HUDEP-2 (cell line): ENCODE data around the gene MAPK10.

Experiments used
- DNase-seq, 76 experiments: peaks; one replicate each; lab custom pipeline; 2025; ENCODE audit not compliant: unreplicated experiment in 76 of 76; lab: John Stamatoyannopoulos, UW

The MAPK10 gene

DNA sequence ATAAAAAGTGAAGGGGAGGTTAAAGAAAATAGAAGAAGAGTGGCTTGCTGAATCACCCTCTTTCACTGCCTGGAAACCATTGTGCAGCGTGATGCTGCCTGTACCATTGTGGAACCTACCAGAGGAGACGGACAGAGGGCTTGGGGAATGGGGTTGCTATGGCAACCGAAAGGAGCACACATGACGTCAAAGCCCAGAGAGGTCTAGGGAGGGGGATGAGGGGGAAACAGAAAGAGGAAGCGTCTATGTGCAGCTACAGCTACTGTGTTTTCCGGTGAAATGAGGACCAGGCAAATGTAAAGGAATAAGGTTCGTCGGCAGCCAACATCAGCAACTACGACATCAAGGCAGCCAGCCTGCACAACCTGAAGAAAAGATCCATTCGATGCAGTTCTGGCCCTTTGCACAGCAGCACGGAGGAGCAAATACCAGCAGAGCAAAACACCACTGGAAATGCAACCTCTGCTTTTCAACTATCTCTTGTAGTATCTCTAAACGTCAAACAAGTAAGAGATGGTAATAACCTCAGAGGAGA, at the start of gene MAPK10:
Gene MAPK10 (minus strand): TSS at position 110 of the 535 bp plus-strand sequence.
- no peak for DNase-seq

DNA sequence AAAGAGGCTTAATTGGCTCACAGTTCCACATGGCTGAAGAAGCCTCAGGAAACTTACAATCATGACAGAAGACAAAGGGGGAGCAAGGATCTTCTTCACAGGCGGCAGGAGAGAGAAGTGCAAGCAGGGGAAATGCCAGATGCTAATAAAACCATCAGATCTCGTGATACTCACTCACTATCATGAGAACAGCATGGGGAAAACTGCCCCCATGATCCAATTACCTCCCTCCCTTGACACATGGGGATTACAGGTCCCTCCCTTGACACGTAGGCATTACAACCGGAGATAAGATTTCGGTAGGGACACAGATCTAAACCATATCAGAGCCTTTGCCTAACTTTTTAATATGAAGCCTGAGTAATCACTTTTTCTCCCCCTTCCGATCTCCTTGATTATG, 43.7 kb upstream of the MAPK10 start:
- no peak for DNase-seq

DNA sequence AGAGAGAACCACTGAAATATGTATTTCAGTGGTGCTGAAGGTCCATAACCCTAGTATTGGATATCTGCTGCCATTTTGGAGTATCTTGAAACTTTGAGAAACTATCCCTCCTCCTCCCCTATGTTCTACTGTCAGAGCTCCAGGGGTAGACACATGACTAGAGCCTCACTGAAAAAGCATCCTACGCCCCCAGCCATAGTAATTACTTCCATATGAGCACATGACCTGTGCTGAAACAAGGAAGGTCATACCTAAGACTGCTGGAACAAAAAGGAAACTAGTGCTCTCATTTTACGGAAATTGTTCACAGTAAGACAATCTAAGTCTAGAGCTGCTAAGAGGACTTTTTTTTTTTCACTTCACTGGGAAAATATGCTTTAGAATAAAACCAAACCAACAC, 42.0 kb upstream of the MAPK10 start:
- DNase-seq: no peak

DNA sequence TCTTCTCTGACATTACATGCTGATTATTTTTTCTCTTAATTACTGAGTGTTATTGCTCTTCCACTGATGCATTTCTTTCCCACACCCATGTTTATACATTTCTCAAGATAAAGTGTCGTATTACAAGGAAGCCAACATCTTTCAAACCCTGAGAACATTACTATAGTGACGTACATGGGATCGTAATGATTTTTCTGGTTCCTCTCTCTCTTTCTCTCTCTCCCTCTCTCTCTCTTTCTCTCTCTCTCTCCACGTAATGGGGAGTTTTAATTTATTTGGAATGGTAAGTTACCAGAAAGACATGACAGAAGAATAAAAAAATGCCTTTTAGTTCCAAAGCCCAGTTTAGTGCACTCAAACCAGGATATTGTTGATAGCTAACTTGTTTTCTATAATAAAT, 40.4 kb upstream of the MAPK10 start:
- no peak for DNase-seq

DNA sequence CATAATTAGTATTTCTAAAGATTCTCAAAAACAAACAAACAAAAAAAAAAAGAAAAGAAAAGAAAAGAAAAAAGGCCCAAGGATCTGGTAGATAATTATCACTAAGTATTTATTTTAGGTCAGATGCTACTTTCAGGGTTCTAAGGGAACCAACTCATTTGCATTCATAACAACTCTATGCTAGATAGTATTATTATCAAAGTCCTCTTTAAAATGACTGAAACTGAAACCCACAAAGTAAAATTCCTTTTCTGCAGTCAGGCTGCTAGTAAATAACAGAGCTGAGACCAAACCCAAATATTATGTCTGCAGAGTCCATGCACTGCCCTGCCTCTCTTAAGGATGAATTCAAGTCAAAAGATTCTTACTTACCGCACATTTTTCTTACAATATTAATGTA, 38.3 kb upstream of the MAPK10 start:
- no peak for DNase-seq

DNA sequence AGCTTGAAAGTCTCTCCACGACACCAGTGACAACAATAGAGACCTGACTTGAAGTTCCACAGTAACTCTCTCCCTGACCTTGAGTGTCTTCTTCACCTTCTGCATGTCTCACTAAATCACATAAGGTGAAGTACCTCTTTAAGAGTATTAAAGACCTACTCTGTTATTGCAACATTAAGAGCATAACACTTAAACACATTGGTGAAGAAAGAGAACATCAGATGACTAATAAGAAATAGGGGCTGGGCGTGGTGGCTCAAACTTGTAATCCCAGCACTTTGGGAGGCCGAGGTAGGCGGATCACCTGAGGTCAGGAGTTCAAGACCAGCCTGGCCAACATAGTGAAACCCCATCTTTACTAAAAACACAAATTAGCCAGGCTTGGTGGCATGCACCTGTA, 33.9 kb upstream of the MAPK10 start:
- no peak for DNase-seq

DNA sequence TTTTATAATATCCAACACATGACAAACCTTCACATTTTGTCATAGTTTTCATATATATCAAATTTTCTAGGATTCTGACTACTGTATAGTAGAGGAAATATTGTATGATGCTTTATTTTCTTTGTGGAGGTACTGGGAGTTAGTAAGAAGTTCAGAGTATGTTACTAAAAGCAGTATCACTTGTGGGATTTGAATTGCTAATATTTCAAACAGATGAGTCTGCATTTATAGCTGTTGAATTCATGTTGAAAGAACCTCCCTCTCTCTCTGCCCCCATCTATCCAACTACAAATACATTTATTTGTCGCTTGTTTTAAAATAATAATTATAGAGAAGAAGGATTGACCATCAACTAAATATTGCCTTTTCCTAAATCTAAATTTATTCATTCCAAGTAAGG, 29.8 kb upstream of the MAPK10 start:
- DNase-seq: no peak

DNA sequence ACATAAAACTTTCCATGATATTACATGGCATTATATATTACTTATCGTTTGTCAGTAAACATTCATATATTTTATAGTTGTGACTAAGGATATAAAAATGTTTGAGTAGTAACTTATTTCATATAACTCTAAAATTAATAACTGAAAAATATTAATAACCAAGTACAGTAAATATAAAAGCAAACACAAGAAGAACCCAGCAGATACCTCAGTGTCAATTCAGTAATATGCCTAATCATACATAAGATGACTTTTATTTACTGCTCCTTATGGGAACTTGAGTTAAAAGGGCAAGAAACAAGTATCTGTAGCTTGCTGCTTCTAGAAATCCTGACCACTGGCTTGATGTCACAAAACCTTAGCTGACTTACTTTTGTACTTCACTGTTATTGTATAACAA, 28.4 kb upstream of the MAPK10 start:
- DNase-seq: no peak

DNA sequence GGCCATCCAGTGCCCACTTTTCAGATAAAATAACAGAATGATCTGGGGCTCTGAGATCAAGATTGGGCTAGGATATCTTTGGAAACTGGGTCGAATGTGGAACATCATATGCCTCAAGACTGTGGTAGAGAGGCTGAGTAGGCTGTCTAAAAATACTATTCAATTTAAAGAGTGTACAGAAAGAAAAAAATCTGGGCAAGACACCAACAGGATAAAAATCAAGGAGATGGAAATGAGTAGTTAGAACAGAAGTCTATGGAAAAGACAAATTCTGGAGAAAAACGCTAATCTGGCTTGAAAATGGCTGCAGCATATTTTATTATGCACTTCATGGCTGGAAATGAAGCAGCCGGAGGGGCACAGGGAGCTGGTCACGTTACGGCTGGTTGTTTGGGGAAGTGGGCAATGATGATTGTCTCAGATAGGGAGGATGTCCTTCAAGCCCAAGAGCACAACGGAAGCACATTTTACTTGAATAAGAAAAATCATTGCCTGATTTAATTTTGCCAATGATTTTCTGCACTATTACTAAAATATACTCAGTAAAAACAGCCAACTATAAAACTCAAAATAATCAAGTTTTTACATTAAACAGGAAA, 27.1 kb upstream of the MAPK10 start:
- no peak for DNase-seq

DNA sequence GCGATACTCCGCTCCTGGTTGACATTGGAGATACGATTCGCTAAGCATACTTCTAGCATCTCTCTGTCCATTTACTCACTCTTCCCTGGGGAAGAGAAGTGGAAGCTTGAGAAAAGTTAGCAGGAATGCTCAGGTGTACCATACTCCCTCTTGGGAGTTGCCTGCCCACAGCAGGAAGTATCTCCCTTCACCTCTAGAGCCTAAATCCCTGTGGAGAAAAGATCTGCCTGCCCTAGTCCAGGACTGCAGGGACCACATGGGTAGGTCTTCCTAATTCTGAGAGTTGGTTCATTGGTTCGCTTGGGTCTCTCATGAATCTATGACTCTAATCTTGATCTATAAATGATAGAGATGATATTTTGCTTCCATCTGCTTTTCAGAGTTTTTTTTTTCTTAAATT, 26.3 kb upstream of the MAPK10 start:
- no peak for DNase-seq

DNA sequence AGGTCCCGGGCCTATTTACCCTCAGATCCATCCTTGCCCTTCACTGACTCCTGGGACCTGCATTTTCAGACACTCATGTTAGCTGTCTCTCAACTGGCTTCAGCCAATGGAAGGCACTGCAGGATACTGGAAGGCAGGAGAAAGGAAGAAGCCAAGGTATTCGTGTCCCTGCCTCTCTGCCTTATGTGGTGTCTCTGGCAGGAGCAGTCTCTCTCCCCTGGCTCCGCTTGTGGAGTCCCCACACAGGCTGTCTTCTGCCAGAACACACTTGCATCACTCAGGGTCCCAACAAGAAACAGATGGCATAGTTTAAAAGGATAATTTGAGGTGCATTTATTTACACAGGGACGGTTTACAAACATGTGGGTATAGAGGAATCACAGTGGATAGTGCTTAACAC, 21.6 kb upstream of the MAPK10 start:
- no peak for DNase-seq

DNA sequence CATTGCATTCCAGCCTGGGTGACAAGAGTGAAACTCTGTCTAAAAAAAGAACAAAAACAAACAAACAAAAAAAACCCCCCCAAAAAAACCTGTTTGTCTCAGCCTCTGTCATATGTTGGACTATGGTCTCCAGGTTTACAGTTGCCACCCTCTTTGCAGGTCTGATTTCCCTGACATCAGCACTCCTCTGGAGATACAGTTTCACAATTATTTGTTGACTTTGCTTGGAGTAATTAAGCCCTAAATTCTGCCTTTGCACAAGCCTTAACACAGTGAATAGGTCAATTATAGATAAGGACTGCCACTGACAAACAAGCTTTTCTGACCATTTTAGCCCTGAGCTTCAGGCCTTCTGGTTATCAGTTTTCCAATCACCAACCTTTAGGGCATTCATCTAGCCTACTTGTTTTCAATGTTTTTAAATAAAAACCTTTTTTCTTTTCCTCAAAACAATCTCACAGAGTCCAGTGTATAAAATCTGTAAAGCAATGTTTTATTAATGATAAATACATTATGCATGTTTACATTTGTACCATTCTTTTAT, 20.4 kb upstream of the MAPK10 start:
- DNase-seq: no peak

DNA sequence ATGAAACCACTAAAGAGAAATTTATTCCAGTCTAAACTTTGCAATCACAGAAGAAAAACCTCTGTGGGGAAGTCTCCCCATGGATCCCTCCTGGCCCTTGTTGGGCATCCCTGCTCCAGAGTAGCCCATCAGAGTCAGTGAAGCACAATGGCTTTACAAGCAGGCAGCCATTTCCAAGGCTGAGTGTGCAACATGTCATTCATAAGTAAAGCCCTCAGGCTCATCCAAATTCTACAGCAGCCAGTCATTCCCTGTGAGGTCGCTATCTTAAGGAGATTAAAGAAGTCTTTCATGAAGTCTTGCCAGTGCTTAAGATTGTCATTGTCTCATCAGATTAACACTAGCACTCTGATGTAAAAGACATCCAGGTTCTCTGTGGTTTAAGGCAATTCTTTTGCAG, 17.0 kb upstream of the MAPK10 start:
- DNase-seq: no peak

DNA sequence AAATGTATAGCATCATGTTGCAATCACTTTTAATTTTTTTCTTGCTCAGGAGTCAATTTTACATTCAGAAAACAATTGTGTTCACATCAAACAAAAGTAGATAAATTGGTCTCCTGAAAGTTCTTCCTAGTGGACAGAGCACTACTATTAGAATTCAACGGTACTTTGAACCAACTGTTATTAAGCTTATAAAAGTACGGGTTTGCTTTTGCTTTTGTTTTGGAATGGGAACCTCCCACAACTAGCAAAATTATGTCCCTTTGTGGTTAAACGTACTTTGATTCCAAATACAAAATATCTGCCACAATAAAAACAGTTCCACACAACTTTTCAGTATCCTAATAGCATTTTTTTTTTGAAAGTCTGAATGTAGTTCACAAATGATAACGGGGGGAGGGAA, 8.6 kb upstream of the MAPK10 start:
- no peak for DNase-seq

DNA sequence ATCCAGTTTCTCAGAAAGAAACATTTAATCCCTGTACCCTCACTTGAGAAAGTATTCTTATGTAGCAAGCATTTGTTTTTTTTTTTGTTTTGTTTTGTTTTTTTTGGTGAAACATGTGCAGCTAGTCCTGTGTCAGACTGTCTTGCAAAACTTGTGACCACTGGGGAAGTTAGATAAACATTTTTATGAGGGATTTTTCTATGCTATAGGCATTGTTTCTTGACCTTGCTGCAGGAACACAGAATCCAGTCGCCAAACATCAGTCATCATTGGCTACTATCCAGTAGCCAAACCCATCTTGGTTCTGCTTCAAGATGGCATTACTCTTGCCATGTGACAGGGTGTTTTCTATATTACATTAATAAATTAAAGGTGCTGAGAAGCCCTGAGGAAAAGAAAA, 7.7 kb upstream of the MAPK10 start:
- DNase-seq: no peak

DNA sequence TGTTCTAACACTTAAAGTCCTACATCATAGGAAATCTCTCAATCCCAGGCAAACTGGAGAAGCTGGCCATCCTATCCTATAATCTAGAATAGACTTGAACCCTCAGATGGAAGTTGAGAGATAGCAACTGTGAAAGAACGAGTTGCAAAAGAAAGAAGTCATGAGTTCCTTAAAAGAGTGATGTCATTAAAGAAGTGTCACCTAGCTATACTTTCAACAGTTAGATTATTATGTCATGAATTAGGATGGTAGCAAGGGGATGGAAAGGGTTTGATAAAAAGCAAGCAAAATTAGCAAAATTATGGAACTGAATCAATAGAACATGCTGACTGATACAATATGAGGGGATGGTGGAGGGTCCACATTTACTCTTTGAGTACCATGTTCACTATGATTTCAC, 7.1 kb upstream of the MAPK10 start:
- no peak for DNase-seq

DNA sequence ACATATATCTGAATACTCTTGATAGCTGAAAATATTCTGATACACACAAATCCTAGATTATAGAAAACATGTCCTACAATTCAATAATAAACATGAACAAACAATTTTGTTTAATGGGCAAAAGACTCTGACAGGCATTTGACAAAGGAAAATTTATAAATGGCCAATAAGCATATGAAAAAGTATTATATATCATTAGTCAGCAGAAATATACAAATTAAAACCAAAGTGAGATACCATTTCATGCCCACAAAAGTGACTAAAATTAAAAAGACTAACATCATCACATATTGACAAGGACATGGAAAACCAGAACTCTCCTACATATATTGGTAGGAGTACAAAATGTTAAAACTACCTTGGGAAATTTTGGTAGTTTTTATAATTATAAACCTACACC, 2.7 kb upstream of the MAPK10 start:
- DNase-seq: no peak

DNA sequence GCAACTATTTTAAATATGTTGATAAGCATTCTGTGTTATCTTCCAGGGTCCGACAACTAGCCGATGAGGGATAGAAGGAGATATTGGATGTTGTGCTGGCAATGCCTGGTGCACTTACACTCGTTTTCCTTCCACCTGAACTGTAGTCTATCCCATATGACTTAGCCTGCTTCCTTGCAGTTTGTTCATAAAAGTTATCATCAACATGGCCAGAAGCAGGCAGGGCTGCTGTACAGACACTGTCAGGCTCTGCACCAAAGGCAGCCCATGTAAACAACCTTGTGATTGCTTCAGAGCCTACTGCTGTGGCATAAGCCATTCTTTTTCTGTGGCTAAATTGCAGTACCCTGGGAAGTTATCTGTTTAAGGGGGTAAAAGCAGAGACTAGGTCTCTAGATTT, 1.6 kb downstream of the MAPK10 start:
- no peak for DNase-seq

DNA sequence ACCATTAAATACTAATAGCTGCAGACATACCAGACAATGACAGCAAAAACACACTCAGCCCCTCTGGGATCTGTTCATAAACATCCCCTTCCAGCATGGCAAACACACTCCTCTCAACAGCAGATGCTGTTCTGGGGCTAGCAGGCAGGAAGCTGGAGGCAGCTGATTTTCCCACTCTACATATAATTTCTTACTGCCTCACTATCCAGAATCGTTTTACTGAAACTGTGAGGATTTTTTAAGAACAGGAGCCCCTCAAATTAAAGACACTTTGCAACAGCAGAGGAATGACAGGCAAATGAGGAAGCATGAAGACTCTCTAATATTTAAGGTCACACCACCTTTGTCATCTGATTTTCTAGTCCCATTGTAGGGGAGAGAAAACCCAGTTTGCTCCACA, 2.2 kb downstream of the MAPK10 start:
- DNase-seq: no peak

DNA sequence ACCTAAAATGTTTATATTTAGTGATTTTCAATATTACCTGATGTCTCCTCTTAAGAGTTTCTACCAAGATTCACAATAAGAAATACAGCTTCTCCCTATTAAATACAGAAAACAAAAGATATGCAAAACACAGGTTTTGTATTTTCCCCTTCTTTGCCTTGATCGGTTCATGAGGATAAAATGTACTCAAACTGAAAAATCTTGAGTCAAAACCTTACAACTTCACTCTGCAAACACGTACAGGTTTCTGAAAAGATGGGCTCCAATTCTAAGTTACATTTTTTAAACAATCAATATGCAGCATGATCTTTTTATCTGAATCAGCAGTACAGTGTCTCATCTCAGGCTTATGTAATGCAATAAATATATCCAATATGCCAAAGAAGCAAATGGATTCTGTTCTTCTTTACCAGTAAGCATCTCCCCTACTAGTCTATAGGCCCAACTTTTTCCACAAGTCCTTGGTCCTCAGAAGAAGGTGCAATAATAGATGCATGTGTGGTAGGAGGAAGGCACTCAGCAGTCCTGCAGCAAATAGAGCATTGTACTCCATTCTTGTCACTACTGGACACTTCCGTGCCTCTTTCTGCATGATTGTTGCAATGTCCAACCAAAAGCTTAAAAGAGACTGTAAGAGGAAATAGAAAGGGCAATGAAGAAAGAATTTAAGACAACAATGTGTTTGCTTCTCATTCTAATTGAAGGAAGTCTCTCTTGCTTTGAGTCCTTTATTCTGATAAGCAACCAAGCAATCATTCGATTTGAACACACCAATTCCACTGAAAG, 3.2 kb downstream of the MAPK10 start:
- DNase-seq: peak in 1 of 76 experiments; percentile 2

DNA sequence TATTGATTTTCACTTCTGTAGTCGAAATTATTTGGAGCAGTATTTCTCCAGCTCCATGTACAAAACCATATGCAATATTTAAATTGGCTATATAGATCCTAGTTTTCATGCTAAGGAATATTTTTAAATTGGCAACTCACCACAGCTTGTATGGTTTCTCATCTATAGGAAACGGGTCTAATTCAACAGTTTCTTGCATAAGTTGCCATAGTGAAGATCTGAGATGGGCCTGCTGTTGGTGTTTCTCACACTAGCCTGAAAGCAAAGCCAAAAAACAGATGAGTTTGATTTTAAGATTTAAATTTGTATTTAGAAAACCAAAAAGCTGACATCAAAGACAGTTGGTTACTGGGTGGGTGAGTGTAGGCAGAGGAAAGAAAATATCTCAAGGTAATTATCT, 5.5 kb downstream of the MAPK10 start:
- DNase-seq: no peak

DNA sequence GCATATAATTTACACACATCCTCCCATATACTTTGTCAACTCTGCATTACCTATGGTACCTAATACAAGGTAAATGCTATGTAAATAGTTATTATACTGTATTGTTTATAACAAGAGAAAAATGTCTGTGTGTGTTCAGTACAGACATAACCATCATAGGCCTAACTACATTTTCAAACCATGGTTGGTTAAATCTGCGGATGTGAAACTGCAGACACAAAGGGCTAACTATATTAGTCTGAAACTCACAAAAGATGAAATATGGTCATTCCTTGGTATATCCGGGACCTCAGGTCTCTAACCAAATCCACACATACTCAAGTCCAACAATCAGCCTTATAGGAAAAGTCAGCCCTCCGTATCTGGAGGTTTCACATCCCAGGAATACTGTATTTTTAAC, 13.5 kb downstream of the MAPK10 start:
- no peak for DNase-seq
